Limb (tissue), 2 donors: ENCODE results near the gene VEPH1.

ENCODE experiments used
- DNase-seq, 2 donors: peaks; one replicate each; pipeline ENCODE4 v3.0.0-alpha.2; 2016; ENCODE audit errors: extremely low spot score in 2 of 2

Gene VEPH1

GRCh38 chr3:157523814-157524213 is 20.6 kb upstream of the VEPH1 start:
- no peak for DNase-seq

DNA sequence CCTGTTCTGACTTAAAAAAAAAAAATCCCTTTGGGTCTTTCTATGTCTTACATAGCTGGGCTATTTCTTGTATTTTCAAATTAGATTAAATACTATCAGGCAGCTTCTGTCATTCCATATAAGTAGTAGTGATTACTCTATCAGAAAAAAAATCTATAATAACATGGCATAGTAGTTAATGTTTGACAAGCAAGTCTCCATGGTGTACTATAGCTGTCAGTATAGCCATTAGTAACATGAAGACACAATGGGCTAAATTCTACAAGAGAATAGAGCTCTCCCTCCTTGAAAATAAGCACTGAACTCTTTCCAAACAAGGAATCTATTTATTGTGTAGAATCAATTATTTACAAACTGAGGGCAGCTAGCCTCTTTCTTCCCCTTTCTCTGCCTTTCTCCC is 19.4 kb upstream of the VEPH1 start:
- no peak for DNase-seq

- peak in 1 of 2 donors; percentile 61 for DNase-seq
These were observed 17.4 kb upstream of the VEPH1 start for GRCh38 chr3:157520485-157521150.

- DNase-seq, result no peak
These were observed 15.7 kb upstream of the VEPH1 start for GRCh38 chr3:157518881-157519280.

DNA sequence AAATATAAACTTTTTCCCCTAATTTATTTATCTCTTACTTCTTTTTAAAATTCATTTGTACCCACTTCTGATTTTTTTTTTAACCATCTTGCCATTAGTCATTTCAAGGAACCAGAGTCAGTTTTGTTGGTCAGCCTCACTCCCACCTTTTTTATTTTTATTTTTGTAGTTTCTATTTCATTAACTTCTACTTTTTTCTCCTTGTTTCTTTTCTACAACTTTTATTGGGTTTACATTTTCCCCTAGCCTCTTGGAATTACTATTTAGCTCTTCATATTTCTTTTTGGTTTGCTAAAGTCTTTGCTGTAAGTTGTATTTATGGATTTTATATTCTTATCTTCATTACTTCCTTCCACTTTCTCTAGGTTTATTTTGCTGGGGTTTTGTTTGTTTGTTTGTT is 13.7 kb upstream of the VEPH1 start:
- DNase-seq, result no peak

DNA sequence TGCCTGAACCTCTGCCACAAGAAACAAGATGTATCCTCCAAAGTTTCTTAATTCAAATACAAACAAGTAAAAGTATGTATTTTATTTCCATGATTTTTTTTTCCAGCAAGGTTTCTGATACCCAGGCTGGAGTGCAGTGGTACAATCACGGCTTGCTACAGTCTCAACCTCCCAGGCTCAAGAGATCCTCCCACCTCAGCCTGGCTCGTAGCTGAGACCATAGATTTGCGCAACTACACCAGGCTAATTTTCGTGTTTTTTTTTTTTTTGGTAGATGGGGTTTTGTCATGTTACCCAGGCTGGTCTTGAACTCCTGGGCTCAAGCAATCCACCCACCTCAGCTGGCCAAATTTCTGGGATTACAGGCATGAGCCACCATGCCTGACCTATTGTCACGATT is 12.2 kb upstream of the VEPH1 start:
- DNase-seq, result no peak

DNA sequence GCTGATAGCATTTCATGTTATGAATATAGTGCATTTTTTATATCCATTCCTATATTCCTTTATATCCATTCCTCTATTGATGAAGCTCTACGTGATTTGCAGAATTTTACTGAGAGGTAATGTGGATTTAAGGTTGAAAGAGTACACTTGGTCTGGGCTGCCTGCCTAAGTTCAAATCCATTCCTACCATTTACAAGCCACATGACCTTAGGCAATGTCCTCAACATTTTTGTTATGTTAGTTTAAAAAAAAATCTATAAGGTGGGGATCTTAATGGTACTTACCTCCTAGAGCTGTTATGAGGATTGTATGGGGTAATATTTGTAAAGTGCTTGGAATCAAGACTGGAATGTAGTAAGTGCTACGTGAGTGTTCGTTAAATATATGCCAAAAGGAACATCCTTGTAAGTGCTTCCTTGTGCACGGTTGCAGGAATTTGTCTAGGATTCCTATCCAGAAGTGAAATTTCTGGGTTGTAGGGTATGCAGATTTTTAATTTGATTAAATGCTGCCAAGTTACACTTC is 11.2 kb upstream of the VEPH1 start:
- no peak for DNase-seq

GRCh38 chr3:157513585-157513984 is 10.4 kb upstream of the VEPH1 start:
- no peak for DNase-seq

DNA sequence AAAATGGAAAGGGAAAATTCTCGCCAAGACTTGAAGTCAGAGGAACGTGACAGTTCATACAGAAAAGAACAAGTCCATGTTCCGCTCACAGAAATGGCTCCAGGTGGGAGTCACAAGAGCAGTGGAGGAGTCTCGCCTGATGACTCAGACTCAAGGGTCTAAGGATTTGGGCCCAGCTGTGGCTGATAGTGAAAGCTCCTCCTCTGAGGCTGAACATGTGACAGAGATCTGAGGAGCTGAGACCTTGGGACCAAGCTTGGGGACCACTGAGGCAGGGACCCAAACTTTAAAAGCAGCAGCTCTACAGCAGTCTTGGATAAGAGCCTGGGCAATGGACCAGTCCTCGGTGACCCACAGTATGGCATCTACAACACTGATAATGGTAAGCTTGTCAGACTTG is 9.3 kb upstream of the VEPH1 start:
- no peak for DNase-seq

DNA sequence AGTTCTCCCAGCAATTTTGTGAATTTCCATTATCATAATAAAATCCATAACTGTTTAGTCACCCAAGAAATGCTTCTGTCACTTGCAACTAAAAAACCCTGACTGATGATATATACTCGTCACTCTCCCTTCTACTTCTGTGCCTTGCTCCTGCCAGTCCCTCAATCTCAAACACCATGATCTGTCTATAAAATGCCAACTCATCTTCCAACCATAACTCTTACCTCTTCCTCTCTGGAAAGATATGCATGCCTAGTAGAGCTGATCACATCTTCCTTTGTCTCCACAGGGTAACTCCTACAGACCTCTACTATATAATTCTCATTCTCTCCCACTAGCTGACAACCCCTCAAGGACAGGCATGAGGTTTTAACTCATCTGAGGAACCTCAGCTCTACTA is 5.2 kb upstream of the VEPH1 start:
- no peak for DNase-seq

- DNase-seq, result no peak
These were observed 1.4 kb downstream of the VEPH1 start for GRCh38 chr3:157501863-157502262.

DNA sequence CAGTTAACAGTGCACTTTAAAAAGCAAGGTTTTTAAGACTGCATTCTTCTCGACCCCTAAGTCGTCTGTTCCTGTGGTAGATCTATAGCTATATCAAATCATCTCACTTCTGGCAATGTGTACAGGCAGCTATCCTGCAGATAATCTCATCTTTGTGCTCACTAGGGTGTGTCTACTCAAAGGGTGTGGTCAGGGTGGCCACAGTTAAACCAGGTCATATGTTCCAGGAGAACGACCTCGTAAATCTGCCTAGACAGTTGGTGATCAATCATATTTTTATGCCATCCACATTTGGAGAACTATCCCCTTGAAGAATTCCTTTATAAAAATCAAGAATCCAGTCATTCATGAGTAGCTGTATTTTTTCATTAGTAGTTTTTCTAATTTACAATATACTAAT is 3.0 kb downstream of the VEPH1 start:
- DNase-seq, result no peak

GRCh38 chr3:157499342-157499963 is 3.8 kb downstream of the VEPH1 start:
- DNase-seq, result peak; percentile 18 to 58

- no peak for DNase-seq
These were observed 4.8 kb downstream of the VEPH1 start for GRCh38 chr3:157498371-157498770.

GRCh38 chr3:157495846-157496245 is 7.4 kb downstream of the VEPH1 start:
- no peak for DNase-seq

- no peak for DNase-seq
These were observed 8.5 kb downstream of the VEPH1 start for GRCh38 chr3:157494581-157495281.

DNA sequence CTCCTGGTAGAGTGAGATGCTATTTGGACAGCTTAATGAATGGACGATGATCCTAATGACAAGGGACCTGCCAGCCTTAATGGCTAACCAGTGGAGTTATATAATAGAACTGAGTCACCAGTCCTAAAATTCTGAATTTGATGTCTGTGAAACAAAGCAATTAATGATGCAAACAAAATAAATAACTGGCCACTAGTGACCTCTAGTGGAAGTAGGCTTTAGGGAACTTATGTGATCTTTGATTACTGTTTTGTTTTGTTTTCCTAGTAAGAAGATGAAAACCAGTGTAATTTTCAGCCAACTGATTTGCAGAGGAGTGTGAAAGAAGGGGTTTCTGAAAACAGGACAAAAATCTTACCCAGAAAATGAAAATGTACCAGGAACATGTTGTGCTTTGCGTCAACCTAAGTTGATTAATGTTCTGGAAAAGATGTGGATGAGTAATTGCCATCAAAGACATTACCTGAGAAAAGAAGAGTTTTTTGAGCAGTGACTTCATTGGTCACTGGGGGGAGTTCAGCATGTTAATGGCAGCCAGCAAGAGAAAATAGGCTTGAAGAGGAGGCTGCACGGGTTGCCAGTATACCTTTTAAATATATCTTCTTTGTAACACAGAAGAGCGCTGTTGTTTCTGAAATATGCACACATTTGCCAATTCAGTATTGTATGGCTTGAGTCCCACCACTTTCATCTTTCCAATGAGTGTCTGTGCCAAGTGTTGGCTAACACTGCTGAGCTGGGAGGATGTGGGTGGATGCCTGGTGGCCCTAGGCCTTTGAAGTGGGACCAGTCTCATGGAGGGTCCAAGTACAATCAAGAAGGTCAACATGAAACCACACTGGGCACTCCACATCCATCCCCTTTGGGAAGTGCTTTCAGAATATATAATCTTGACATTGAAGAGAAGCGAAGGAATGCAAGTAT is 9.3 kb downstream of the VEPH1 start:
- peak in 1 of 2 donors; percentile 65 for DNase-seq

DNA sequence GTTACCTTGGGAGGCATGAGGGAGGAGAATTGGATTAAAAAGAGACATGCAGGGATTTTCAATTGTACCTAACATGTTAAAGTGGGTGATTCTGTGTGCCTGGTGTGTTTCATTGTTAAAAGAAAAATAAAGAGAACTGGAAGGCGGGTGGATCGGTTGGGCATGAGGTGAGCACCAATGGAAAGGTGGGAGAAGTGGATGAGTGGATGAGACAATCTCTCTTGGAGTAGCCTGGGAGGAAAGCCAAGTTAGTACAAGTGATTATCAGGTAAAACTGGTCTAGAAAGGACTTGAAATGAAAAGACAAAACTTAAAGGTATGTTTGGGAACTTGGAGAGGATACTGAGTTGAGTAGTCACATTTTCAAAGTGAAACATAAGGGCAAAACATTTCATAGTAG is 12.1 kb downstream of the VEPH1 start:
- DNase-seq, result no peak

GRCh38 chr3:157488144-157488543 is 15.1 kb downstream of the VEPH1 start:
- DNase-seq, result no peak

DNA sequence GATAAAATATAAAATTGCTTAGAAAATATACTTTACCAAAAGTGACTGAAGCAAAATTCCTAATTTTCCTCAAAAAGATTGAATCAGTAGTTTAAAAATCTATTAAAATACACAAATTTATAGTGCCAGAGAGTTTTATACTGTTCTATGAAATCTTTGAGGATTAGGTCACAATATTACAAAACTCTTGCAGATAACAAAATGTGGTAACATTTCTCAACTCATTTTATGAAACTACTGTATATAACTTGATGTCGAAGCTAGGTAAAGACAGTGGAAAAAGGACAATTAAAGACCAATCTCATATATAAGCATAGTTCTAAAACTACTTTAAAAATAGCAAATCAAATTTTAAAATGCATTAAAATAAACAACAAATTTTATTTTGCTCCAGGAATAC is 15.9 kb downstream of the VEPH1 start:
- no peak for DNase-seq

GRCh38 chr3:157479464-157480243 is 23.6 kb downstream of the VEPH1 start:
- DNase-seq, result no peak
